GM23248 (cell line): ENCODE data around the gene TEX44.

Experiments
- EZH2 ChIP-seq: fragments of 200-600 bp; sonication (generic); IDR thresholded peaks from 2 replicates; pipeline ENCODE4 v1.6.1; 2018; ENCODE audit warnings: antibody characterized with exemption, mild to moderate bottlenecking; ENCODE audit not compliant: insufficient read depth, poor library complexity, severe bottlenecking
- EZH2phosphoT487 ChIP-seq: fragments of 200-600 bp; sonication (generic); IDR thresholded peaks from 2 replicates; pipeline ENCODE4 v1.6.1; 2018; ENCODE audit warnings: antibody characterized with exemption, moderate library complexity, mild to moderate bottlenecking, low read depth; ENCODE audit not compliant: insufficient read depth

- TF ChIP-seq EZH2 (no peak), EZH2phosphoT487 (no peak)
These were observed 16.9 kb upstream of the TEX44 start for GRCh38 chr2:231575612-231576256.
